NCI-H2081 treated with DMSO at 0.1 percent for 48 hours (cell line): ENCODE data around the gene C5orf24.
A peak's percentile ranks its signal among the peaks of the same experiment; 100 is the strongest.
"Not testable (repeated sequence)": the region's sequence is repeated elsewhere in the genome, so short reads cannot be mapped to it uniquely, and the experiment has no call there.

ENCODE experiments used
- DNase-seq: peaks from one replicate; lab custom pipeline; 2025; lab: John Stamatoyannopoulos, UW

Gene C5orf24

DNA sequence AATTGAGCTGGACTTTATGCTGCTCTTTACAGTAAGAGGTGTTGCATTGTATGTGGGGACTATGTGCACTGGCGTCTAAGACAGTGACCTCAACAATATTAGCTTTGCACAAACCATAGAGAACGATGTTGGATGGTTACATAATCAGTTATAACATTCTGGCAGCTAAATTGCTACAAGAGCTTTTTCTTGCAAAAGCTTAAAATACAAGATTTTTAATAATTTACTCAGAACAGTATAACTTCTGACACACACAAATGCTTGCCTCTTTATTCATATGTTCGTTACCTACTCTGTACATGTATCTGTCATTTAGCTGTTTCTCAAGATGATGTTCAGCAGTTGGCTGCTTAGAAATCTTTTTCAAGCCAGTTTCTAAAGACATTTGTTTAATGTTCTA is 11.6 kb downstream of the C5orf24 start:
- DNase-seq = no peak

DNA sequence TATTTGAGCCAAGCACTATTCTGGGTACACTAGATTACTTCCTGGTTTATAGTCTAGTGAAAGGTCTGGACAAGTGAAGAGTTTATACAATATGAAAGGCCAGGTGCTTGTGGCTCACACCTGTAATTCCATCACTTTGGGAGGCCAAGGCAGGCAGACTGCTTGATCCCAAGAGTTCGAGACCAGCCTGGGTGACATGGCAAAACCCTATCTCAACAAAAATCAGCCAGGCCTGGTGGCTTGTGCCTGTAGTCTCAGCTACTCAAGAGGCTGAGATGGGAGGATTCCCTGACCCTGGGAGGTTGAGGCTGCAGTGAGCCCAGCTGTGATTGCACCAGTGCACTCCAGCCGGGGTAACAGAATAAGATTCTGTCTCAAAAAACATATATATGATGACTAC is 18.9 kb downstream of the C5orf24 start:
- DNase-seq = no peak

DNA sequence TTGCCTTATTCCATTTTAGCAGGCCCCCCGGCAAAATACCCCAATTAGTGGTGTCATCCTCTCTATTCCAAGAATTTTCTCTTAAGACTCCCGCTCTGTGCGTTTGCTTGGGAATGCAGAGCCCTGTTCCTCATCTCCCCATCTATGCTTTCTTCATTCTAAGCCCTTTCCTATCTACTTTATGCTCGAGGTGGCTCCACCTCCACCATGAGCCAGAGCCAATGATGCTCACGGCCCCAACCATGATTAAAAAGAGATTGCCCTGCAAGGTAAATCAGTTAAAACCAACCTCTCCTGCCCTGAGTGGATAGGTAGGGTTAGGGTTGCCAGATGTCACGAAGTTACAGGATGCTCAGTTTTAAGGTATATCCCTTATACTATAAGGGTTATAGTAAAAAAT is 27.7 kb downstream of the C5orf24 start:
- DNase-seq = no peak

DNA sequence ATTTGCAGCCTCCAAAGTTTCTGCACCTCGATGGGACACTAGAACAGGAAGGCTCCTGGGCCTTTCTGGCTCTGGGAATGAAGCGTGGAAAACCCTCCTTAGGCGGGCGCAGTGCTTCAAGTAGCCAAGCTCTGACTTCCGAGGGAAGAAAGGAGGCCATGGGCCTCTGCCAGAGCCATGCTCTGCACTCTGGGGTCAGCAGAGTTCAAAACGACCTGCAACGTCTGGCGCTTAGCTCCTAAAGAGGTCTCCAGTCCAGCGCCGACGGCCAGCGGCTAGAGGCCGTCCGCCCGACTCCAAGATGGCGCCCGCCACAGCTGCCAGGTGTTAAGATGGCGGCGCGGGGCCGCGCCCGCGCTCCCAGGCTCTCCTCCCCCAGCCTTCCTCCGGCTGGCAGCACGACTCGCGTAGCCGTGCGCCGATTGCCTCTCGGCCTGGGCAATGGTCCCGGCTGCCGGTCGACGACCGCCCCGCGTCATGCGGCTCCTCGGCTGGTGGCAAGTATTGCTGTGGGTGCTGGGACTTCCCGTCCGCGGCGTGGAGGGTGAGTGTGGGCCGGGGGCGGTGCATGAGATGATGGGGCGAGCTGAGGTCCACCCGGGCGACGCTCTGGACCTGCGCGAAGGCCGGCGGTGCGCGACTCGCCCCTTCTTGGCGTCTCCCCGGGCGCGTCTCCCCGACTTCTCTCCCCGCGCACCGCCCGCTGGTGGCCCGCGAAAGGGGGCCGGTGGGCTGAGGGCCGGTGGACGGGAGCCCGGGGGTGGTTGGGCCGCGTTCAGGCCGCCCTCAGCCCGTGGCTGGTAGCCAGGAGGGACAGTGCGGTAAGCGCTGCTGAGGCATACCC is 28.4 kb downstream of the C5orf24 start, which contains the start of gene TXNDC15:
Gene TXNDC15 (plus strand): TSS at position 385 of the 844 bp plus-strand sequence. CDS start 57 bp downstream, at position 442.
- no peak for DNase-seq

DNA sequence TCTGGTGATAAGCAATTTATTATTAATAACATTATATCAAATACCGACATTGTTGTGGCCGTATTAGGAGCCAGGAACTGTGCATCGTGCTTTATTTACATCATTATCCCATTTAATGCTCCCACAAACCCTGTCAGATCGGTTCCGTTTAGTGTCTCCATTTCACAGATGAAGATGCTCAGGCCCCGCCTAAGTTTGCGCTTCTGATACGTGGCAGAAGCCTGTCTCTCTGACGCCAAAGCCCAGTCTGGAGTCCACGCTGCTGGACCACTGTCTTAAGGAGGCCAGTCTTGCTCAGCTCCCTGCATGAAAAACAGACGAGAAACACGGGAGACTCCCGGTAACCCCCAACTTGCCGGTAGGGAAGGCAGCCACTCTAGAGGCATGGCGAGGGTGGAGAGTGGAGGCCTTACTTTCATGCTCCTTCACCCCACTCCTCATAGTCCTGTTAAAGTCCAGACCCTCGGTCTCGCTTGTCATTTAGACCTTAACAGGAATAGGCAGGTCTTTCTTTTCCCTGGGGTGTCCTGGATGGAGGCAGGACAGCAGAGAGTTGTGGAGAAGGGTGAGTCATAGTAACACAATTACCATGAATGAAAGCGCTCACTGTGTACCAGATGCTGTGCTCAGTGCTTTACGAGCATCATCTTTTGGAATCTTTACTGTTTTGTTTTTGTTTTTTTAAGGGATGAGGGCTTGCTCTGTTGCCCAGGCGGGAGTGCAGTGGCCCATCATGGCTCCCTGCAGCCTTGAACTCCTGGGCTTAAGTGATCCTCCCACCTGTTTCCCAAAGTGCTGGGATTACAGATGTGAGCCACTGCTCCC is 29.3 kb downstream of the C5orf24 start:
- DNase-seq = no peak

DNA sequence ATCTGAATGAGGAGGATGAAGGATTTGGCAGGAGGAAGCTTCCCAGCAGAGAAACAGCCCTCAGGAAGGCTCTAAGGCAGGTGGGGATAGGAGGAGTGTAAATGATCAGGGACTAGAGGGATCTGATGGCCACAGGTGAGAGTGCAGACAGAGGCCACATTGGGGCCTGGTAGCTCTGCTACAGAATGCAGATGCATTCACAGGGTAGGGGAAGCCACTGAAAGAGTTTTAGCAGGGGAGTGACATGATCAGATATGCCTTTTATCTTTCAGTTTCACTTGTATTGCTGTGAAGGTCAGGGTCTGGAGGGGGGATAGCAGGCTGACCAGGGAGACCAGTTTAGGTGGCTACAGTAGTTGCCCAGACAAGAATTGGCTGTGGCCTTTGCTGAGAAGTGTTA is 31.4 kb downstream of the C5orf24 start:
- DNase-seq = no peak

DNA sequence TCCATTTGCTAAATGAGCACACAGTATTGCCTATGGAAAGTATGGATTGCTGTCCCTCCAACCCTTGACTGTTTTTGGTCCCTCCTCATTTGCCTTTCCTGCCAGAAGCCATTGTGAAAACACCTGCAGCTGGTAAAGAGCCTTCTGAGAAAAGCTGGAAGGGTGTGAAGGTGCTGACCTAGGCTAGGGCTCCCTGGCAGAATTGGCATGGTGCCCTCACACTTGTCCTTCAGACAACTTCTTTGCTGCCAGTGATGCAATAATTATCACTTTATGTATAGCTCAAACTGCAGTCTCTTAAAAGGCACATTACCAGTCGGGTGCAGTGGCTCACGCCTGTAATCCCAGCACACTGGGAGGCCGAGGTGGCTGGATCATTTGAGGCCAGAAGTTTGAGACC is 32.6 kb downstream of the C5orf24 start:
- DNase-seq = no peak

DNA sequence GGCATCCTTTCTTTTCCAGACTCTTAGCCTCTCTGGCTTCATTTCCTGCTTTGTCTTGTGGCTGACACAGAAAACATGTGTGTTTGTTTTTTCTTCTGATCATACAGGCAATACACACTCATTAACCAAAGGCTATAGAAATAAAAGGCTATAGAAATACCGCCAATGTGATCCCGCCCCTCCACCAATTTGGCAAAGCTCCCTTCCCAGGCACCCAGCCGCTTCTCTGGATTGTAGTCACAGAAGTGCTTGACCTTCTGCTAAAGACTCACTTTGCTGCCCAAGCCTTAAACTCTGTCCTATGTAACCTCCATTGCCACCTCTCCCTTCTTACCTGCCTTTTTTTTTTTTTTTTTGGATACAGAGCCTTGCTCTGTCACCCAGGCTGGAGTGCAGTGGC is 33.7 kb downstream of the C5orf24 start:
- DNase-seq = no peak

DNA sequence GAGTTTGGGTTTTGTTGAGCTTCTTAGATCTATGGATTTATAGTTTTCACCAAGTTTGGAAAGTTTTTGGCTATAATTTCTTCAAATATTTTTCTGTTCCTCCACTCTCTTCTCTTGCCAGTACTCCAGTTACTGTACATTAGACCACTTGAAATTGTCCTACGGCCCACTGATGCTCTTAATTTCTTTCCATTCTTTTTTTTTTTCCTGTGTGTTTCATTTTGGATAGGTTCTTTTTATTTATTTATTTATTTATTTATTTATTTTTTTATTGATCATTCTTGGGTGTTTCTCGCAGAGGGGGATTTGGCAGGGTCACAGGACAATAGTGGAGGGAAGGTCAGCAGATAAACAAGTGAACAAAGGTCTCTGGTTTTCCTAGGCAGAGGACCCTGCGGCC is 35.2 kb downstream of the C5orf24 start:
- DNase-seq = not testable (repeated sequence)

DNA sequence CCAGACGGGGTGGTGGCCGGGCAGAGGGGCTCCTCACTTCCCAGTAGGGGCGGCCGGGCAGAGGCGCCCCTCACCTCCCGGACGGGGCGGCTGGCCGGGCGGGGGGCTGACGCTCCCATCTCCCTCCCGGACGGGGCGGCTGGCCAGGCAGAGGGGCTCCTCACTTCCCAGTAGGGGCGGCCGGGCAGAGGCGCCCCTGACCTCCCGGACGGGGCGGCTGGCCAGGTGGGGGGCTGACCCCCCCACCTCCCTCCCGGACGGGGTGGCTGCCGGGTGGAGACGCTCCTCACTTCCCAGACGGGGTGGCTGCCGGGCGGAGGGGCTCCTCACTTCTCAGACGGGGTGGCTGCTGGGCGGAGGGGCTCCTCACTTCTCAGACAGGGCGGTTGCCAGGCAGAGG is 35.9 kb downstream of the C5orf24 start:
- DNase-seq = not testable (repeated sequence)

DNA sequence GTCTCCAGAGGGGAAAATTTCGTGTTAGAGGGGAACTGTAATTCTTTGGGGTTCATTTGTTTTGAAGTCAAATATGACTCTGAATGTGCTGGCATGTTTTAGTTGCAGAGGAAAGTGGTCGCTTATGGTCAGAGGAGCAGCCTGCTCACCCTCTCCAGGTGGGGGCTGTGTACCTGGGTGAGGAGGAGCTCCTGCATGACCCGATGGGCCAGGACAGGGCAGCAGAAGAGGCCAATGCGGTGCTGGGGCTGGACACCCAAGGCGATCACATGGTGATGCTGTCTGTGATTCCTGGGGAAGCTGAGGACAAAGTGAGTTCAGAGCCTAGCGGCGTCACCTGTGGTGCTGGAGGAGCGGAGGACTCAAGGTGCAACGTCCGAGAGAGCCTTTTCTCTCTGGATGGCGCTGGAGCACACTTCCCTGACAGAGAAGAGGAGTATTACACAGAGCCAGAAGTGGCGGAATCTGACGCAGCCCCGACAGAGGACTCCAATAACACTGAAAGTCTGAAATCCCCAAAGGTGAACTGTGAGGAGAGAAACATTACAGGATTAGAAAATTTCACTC is 41.9 kb downstream of the C5orf24 start:
- no peak for DNase-seq

DNA sequence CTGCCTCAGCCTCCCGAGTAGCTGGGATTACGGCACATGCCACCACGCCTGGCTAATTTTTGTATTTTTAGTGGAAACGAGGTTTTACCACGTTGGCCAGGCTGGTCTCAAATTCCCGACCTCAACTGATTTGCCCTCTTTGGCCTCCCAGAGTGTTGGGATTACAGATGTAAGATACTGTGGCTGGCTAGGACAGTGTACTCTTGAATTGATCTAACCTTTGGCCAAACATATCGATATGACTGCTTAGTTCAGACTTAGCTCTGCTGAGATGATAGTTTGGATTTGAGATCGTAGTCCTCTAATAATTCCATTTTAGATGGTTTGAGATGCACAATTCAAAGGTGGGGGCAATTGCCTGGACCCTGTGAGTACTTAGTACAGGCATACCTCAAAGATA is 43.6 kb downstream of the C5orf24 start:
- DNase-seq = no peak

DNA sequence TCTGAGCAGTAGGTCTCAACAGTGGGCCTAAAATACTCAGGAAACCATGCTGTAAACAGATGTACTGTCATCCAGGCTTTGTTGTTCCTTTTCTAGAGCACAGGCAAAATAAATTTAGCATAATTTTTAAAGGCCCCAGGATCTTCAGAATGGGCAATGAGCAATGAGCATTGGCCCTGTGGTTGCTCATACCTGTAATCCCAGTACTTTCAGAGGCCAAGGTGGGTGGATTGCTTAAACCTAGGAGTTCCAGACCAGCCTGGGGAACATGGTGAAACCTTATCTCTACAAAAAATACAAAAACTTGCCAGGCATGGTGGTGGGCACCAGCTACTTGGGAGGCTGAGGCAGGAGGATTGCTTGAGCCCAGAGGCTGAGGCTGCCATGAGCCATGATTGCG is 45.7 kb downstream of the C5orf24 start:
- DNase-seq = no peak

DNA sequence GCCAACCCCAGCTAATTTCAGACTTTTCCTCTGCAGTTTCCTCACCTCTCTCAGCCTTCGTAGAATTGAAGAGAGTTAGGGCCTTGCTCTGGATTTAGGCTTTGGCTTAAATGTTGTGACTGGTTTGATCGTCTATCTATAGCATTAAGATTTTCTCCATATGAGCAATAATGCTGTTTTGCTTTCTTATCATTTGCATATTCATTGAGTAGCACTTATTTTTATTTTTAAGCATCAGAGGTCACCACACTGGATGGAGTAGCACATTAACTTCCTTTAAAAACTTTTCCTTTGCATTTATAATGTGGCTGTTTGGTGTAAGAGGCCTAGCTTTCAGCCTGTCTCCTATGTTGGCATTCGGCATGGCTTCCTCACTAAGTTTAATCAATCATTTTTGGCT is 46.5 kb downstream of the C5orf24 start:
- DNase-seq = no peak

DNA sequence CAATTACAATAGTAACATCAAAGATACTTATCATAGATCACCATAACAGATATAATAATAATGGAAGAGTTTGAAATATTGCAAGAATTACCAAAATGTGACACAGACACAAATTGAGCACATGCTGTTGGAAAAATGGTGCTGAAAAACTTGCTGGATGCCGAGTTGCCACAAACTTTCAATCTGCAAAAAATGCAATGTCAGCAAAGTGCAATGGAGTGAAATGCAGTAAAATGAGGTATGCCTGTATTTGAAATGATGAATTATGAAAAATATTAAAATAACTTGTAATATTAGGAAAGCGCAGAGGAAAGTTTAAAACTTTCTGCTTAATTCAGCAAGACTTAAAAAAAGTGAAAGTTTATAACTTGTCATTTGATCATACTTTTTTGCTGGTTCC is 47.2 kb downstream of the C5orf24 start:
- no peak for DNase-seq

DNA sequence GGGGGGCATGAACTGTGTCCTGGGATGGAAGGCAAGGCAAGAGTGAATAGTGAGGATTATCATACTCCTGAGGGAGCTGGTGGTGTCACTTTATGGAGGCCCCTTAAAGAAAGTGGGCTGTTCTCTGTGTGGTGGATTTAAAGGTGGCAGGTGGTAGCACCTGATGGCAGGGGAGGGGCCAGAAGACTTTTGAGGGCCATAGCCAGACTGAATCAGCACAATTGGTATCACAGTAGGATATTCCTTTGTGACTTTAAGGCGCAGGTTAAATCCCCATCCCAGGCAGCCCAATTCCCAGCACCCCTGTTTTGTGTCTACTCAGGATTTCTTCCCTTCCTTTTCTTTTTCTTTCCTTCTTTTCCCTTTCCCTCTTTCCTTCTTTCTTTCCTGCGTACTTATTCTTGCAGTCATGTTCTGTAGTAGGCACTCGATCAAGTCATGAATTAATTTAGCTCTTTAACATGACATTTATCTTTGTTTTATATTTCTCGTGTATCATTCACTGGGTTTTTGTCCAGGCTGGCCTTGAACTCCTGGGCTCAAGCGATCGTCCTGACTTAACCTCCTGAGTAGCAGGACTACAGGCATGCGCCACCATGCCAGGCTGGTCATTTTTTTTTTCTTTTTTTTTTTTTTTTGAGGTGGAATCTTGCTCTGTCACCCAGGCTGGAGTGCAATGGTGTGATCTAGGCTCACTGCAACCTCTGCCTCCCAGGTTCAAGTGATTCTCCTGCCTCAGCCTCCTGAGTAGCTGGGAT is 48.2 kb downstream of the C5orf24 start:
- DNase-seq = no peak

DNA sequence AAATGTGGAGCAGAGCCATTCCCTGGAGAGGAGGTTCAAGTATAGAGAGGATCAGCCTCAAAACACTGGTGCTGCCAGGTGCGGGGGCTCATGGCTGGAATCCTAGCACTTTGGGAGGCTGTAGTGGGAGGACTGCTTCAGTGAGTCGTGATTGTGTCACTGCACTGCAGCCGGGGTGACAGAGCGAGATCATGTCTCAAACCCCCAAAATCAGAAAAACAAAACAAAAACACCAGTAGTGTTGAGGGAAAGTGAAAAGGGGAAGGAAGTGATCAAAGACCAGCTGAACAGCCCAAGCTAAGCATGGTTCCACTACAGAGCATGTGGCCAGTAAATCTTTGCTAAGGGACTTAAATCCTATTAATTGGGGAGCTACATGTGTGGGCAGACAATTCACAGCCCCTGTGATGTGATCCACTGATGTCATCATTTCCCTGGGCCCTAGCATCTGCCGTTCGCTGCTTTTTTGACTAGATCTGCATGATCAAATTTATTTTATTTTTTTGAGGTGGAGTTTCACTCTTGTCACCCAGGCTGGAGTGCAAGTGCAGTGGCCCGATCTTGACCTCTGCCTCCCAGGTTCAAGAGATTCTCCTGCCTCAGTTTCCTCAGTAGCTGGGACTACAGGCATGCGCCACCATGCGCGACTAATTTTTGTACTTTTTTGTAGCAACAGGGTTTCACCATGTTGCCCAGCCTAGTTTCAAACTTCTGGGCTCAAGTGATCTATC is 56.5 kb downstream of the C5orf24 start:
- no peak for DNase-seq

DNA sequence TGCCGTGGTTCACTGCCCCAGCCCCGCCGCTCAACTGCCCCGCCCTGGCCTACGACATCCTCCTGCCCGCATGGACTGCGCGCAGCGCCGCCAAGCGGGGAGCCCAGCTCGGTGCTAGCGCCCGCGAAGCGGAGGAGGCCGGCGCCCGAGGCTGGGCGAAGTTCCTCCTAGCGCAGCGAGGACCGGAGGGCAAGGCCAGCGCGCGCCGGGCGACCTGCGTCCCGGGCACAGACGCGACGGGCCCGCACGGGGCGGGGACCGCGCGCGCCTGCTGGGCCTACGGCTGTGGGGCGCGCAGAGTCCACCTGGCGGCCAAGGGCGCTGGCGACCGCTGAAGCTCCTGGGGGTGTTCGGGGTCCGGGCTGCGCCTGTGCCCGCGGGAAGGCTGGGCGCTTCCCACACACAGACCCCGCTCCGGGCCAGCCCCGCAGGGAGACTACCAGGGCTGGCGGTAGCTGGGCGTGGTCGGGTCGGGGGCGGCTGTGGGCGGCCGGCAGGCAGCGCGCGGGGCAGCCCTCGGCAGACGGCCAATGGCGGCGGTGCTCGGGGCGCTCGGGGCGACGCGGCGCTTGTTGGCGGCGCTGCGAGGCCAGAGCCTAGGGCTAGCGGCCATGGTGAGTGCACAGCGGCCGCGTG is 59.0 kb downstream of the C5orf24 start, which contains the start of gene PCBD2:
Gene PCBD2 (plus strand): TSS at position 522 of the 636 bp plus-strand sequence. CDS start 9 bp downstream, at position 531.
- peak; percentile 12 for DNase-seq

DNA sequence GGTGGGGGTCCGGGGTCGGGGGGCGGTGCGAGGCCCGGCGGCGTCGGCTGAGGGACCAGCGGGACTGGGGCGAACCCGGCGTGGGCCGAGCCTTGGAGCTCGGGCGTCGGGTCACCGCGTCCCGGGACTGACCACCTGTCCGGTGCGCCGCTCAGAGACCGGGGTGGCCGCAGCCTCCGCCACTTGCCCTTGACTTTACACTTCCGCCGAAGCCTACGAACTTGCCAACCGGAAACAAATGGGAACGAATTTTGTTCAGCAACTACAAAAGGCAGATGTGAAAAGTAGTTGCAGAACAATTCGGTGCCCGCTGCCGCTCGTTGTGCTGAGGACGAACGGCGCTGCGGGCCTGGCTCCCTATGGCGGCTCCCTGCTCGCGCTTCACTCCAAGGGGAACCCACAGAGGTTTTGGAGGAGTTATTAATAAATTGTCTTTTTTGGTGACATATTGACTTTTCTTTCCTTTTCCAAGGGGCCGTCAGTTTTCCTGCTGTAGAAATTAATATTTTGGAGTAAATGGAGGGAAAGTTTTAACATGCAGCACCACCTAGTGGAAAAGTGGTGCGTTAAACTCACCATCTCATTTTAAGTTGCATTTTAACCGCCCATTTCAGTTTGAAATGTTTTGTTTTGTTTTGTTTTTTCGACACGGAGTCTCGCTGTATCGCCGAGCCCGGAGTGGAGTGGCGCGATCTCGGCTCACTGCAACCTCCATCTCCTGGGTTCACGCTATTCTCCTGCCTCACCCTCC is 59.7 kb downstream of the C5orf24 start:
- peak; percentile 10 for DNase-seq

DNA sequence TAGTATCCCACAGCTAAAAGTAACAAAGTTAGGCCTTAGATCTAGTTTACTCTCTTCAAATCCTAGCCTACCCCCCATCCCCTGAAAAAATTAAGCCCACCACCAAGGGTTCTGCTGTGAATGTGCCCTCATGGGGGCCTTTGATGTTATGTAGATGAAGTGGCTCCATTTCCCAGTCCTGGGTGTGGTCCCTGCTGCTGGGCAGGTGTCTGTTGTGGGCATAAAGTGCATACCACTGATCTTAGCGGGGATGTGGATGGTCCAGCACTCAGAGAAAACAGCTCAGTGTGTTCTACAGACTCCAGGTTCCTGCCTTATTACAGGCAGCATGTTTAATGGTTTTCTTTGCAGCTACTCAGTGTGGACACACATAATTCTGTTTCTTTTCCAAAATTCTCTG is 61.0 kb downstream of the C5orf24 start:
- DNase-seq = no peak
